Stimulated activated CD4-positive, alpha-beta T cell treated with anti-CD3 and anti-CD28 coated beads, Interleukin-4, amount 100 ng/mL, for 4 hours (primary cell): ENCODE measurements around the gene SLC46A3.
"Not testable (repeated sequence)": the region's sequence is repeated elsewhere in the genome, so short reads cannot be mapped to it uniquely, and the experiment has no call there.

Experiments used
- DNase-seq, 2 experiments: peaks; one replicate each; pipeline ENCODE4 v3.0.0-alpha.2; 2020

The SLC46A3 gene

GRCh38 chr13:28718543-28719226, at the start of gene SLC46A3:
SLC46A3 (minus strand) TSS chr13:28718970; CDS start chr13:28717998, 972 bp downstream.
- DNase-seq, result peak; percentile 96 to 98

GRCh38 chr13:28763887-28764286, 45.1 kb upstream of the SLC46A3 start:
- DNase-seq, result no peak

DNA sequence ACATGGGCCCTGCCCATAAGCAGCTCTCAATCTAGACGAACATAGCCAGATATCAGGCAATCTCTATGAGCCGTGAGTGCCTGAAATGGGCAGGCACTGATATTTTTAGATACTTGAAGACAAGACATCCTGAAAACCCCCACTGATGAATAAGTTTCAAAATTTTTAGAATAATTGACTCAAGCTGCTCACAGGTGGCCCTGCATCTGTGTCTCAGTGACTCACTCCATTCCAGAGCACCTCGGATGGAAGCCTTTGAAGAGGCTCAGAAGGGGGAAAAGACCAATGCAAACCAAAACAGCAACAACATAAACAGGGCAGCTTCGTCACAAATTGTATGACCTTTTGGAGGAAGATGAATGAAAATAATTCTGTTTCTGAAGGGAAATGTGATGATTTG, 42.8 kb upstream of the SLC46A3 start:
- no peak for DNase-seq

- DNase-seq, result no peak
Measured at GRCh38 chr13:28755546-28755870, 36.7 kb upstream of the SLC46A3 start.

DNA sequence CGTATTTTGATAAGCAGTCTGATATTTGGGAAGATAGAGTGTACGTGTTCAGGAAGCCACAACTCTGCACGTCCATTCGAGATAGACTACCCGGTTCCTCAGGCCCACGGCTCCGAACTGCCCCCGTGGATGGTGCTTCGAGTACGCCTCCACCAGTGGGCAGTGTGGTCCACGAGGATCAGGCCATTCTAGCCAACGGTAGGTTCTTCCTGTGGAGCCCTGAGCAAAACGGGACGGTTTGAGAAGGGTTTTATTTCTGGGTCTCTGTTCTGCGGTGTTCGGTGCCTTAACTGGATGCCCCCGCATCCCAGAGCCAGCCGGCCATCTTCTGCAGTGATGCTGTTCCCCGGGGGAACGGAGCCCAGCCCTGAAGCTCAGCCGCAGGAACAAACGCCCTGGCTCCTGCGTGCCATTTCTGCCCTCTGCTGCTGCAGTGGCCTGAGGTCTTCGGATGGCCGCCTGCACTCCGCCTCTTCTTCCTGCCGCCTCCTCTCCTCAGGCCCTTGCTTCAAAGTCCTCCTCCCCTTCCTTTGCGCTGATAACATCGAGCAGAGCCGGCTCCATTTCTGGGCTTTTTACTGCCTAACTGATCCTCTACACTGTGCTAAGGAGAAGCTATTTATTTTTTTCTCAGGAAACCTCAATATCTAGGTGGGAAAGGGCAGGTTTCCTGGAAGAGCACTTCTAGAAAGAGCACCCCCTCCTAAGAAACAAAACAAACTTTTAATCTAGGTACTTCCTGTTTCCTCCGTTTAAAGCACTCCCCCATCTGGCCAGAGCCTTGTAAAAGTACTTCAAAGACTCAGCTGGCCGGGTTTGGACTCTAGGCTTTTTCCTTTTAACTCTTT, 36.2 kb upstream of the SLC46A3 start:
- no peak for DNase-seq

DNA sequence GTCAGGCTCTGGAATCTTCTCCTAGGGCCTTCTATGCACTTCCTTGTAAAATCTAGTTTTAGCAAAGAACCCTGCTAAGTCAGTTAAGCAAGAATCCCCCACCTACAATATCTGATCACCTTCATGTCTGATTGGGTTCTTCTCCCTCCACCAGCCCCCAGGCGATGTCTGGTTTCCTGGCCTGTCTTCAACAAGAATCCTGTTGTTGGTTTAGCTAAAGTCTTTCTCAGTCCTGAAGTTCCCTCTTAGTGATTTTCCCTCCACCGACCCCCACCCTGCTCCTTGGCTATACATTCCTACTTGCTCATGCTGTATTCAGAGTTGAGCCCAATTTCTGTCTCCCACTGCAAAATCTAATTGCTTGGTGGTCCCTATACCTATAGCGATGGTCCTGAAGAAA, 35.2 kb upstream of the SLC46A3 start:
- no peak for DNase-seq

GRCh38 chr13:28753208-28753892, 34.6 kb upstream of the SLC46A3 start:
- DNase-seq, result no peak

DNA sequence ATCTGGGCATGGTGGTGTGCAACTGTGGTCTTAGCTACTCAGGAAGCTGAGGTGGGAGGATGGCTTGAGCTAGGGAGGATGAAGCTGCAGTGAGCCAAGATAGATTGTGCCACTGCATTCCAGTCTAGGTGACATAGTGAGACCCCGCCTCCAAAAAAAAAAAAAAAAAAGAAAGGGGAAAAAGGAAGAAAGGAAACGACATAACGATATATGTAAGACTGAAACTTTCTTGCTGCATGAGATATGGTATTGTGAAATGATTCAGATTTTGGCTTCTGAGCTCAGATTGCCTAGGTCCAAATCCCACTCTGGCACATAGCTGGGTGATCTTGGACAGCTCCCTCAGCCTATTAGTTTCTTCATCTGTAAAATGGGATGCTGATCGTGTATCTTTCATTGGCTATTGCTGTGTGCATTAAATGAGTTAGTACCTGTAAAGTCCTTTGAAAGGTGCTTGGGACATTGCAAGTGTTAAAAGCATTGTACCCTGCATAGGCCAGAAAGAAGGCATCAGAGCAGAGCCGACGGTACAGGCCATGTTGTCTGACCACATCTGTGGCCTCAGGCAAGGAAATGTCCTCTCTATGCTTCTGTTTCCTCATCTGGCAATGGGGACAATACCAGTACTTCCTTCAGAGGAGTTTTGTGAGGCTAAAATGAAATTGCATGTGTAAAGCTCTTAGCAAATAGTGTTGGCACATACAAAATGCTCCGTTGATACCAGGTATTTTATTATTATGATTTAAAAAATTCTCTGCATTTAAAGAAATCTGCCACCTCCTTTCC, 32.6 kb upstream of the SLC46A3 start:
- no peak for DNase-seq

DNA sequence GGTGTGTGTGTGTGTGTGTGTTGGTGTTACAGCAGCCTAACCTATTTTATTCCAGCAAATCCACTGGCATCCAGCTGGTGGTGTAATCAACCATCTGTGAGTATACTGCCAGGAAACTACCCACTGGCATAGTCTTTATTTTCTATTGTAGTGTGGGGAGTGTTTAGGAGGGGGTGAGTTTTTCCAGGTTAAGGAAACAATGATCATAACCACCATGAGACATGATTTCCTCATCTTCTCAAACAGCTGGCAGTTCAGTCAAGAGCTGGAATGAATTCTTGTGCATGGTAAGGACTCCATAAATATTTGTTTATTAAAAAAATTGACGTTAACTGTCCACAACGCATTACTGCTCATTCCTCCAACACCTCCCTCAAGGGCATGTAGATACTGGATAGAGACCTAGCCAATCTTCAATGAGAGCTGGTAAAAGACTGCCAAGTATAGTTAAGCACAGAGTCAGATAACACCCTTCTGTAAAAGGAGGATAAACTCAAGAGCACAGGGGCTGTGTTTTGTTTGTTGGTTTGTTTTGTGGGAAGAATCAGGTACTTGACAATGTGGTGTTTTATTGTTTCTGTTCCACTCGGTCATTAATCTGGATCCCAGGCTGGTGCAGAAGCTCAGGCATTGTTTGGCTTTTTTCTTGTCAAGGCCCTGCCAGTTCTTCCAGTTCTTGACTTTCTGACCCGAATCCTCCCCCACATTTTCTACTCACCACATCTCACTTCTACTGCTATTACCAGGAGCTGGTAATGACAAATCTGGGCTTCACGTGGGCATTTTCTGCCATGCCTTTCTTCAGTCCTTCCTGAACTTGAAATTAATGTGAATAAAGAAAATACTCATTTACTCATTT, 31.6 kb upstream of the SLC46A3 start:
- no peak for DNase-seq

DNA sequence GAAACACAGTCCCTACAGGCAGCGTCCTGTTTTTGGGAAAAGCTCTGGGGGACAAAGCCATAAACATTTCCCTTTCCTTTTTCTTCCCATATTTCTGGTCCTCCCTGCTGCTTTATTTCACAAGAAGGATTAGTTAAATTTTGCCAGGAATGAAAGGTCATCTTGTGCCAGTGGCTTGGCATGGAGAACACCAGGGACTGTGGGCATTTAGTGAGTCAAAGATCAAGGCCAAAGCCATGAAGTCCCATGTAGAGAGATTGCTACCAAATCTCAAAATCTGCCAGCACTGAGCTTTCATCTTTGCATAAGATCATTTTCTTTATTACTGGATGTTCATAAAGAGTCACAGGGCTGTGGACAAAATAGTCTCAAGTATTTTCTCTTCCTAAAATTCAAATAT, 29.1 kb upstream of the SLC46A3 start:
- DNase-seq, result no peak

GRCh38 chr13:28746287-28746612, 27.5 kb upstream of the SLC46A3 start:
- no peak for DNase-seq

GRCh38 chr13:28744656-28745055, 25.9 kb upstream of the SLC46A3 start:
- no peak for DNase-seq

DNA sequence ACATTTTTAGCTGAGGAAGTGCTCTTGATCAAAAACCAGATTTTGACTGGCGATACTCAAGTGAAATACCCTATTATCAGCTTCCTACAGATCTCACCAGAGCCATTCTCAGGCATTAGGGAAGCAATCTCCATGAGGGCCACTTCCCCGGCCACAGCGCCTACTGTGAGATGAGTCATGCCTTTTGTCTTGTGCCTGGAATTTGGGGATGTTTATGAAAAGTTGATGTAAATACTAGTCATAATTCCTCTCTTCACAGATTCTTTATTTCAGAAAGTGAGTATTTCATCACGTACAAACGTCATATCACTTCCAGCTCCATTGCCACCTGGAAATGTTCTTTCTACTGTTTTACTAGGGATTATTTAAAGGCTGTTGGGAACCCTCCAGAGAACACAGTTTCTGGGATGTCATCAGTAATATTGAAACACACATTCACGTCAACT, 25.3 kb upstream of the SLC46A3 start:
- DNase-seq, result no peak

GRCh38 chr13:28743499-28744083, 24.8 kb upstream of the SLC46A3 start:
- DNase-seq, result no peak

DNA sequence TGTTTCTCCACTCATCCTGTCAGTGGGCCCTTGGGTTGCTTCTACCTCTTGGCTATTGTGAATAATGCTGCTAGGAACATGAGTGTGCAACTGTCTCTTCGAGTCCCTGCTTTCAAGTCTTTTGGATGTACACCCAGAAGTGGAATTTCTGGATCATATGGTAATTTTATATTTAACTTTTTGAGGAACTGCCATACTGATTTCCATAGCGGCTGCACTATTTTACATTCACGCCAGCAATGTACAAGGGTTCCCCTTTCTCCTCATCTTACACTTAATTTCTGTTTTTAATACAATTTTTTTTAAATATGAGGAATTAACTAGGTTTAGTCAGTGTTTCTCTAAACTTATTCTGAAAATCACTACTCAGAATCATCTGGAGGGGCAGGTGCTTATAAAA, 24.2 kb upstream of the SLC46A3 start:
- no peak for DNase-seq

GRCh38 chr13:28742445-28742844, 23.7 kb upstream of the SLC46A3 start:
- DNase-seq, result not testable (repeated sequence)

- no peak for DNase-seq
Measured at GRCh38 chr13:28741084-28741491, 22.3 kb upstream of the SLC46A3 start.

GRCh38 chr13:28739376-28739775, 20.6 kb upstream of the SLC46A3 start:
- no peak for DNase-seq

DNA sequence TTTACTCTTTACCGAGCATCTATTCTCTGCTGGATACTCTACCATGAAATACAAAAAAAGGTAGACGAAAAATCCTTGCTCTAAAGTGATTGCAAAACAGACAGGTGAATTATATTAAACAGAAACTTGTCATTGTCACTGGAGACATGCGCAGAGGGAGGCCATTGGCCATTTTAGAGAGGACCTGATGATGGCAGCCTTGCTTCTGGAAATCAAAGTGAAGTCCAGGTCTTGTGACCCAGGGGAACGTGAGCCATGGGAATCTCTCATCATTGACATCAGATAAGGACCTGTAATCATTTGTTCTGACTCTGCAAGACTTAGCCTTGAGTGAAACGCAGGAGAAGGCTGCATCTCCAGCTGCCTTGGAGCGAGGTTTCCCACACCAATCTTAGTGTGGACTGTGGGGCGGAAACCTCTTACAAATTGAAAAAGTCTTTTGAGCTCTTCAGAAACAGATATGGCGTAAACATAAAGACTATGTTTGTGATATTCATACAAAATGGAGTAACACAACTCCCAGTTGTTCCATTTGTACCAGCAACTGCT, 16.8 kb upstream of the SLC46A3 start:
- DNase-seq, result no peak

DNA sequence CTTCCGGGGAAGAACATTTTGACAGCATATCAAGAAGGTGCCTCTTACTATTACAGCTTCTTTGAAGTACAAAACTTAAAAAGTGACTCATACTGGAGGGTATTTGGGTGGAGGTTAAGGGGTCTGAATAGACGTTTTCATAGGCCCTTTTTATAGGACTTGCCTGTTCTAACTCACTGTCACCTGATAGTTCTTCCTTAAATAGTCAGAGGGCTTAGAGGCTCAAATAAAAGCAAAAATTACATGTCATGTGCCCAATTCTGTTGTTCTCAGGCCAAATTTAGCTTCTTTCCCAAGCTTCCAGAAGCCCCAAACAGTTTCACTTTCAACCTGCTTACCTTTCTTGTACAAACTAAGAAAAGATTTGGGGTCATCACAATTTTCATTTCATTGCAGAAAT, 16.1 kb upstream of the SLC46A3 start:
- no peak for DNase-seq

GRCh38 chr13:28730762-28731161, 12.0 kb upstream of the SLC46A3 start:
- DNase-seq, result no peak
